Endodermal cell (in vitro differentiated cells): ENCODE measurements around the gene ATAD2B. TPM values are rescaled to one million over a fixed set of nuclear protein-coding genes. Genes with fewer than 3 reads are reported as not detected.
A peak's percentile ranks its signal among the peaks of the same experiment; 100 is the strongest.

Source experiments
- DNase-seq: peaks from one replicate; pipeline ENCODE4 v3.0.0-alpha.2; 2017
- H3K27ac ChIP-seq: 2 replicates; pipeline ENCODE4 v1.5.1; 2013; ENCODE audit warnings: mild to moderate bottlenecking, low read depth, low read length, moderate library complexity
- H3K27me3 ChIP-seq: 2 replicates; pipeline ENCODE4 v1.6.1; 2013; ENCODE audit warnings: mild to moderate bottlenecking, low read length, moderate library complexity; ENCODE audit not compliant: insufficient read depth, control insufficient read depth, poor library complexity, severe bottlenecking
- H3K36me3 ChIP-seq: 2 replicates; pipeline ENCODE4 v1.7.0; 2013; ENCODE audit warnings: mild to moderate bottlenecking, low read length, moderate library complexity; ENCODE audit not compliant: control insufficient read depth, insufficient read depth
- H3K4me1 ChIP-seq: one replicate; pipeline ENCODE4 v1.7.0; 2013; ENCODE audit warnings: low read length; ENCODE audit not compliant: control insufficient read depth, insufficient read depth
- H3K4me3 ChIP-seq: 2 replicates; pipeline ENCODE4 v1.5.1; 2013; ENCODE audit warnings: mild to moderate bottlenecking, low read length, moderate library complexity
- H3K9ac ChIP-seq: 2 replicates; pipeline ENCODE4 v1.6.1; 2013; ENCODE audit warnings: mild to moderate bottlenecking, low read length, moderate library complexity; ENCODE audit not compliant: poor library complexity, severe bottlenecking; ENCODE audit errors: extremely low read depth
- H3K9me3 ChIP-seq: 2 replicates; pipeline ENCODE4 v1.6.1; 2013; ENCODE audit warnings: mild to moderate bottlenecking, low read length, moderate library complexity; ENCODE audit not compliant: control insufficient read depth
- H3K27ac Mint-ChIP-seq: 2 replicates; pipeline ENCODE4 v1.8.0; 2020; ENCODE audit warnings: mixed read lengths
- H3K27me3 Mint-ChIP-seq: 2 replicates; pipeline ENCODE4 v1.8.0; 2021; ENCODE audit warnings: mild to moderate bottlenecking, mixed read lengths; ENCODE audit not compliant: insufficient read depth
- H3K36me3 Mint-ChIP-seq: 2 replicates; pipeline ENCODE4 v1.8.0; 2020; ENCODE audit warnings: low read depth, mixed read lengths
- H3K4me1 Mint-ChIP-seq: 2 replicates; pipeline ENCODE4 v1.8.0; 2020; ENCODE audit warnings: mixed read lengths
- H3K4me3 Mint-ChIP-seq: 2 replicates; pipeline ENCODE4 v1.8.0; 2020; ENCODE audit warnings: mild to moderate bottlenecking, moderate library complexity, mixed read lengths
- H3K9me3 Mint-ChIP-seq: 2 replicates; pipeline ENCODE4 v1.8.0; 2020; ENCODE audit warnings: mild to moderate bottlenecking, mixed read lengths
- WGBS, 2 experiments: methylation state at CpG; one replicate each; pipeline versions ENCODE4 v1.1.5 to v1.1.7; 2013; ENCODE audit warnings: missing lambda C conversion rate in 2 of 2, mixed read lengths in 1 of 2; ENCODE audit not compliant: insufficient coverage in 1 of 2, insufficient read length in 1 of 2; 5-methylcytosine and 5-hydroxymethylcytosine counted together
- total RNA-seq, 2 donors: library from RNA; stranded (reverse); fragmentation: NEBNext Ultra II Directional in 1 of 2; extraction: Animal tissue kit (Norgen Biotek cat#: 25700) in 1 of 2; gene quantifications; 2 replicates in 1 of 2; 3 replicates in 1 of 2; pipeline ENCODE4 v1.2.1, GENCODE V29; 2021
- TF ChIP-seq, protein P1 (sequence below): fragments of 200-600 bp; sonication (generic); conservative IDR thresholded peaks from 2 replicates; pipeline ENCODE4 v1.5.0; 2021; ENCODE audit warnings: antibody characterized with exemption, mild to moderate bottlenecking

Gene ATAD2B
- total RNA-seq, 2 donors from 2014 or later = 18.6 to 20.7 TPM

DNA sequence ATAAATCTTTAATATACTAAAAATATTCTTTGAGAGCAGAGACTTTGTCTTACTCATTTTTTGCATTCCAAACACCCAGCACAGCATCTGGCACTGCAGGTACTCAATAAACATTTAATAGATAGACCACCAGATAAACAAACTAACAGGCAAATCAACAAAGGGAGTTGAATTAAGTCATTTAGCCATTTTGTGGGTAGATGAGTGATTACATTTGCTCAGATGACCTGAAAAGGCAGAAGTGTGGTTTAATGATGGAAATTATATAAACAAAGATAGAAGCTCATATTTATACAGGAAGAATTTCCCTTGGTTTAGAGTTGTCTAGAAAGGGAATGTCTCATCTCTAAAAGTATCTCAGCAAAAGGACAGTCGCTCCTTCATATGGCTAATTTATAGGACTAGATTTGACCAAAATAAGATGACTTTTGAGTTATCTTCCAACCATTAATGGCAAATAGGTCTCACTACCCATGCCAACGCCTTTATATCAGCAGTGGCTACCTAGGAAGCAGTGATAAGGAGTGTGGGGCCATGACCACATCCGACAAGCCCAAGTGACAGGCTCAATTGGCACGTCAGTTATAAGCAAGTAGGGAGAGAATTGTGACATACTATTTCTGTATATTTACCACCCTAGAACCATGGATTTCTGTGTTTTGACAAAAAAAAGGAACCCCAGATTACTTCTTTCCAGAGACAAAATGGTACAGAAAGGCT is 173.5 kb downstream of the ATAD2B start:
- H3K9me3 ChIP-seq = no peaks in the 10 kb centered on the region
- H3K27me3 Mint-ChIP-seq = no peaks in the 10 kb centered on the region
- H3K27ac Mint-ChIP-seq = no peak overlapping the region
- no peak overlapping the region for H3K9ac ChIP-seq
- peaks cover 74% of the 10 kb centered on the region for H3K4me1 Mint-ChIP-seq
- peaks cover 13% of the 10 kb centered on the region for H3K36me3 Mint-ChIP-seq
- peaks cover 26% of the 10 kb centered on the region for H3K36me3 ChIP-seq
- H3K27me3 ChIP-seq = no peaks in the 10 kb centered on the region
- H3K9me3 Mint-ChIP-seq = no peaks in the 10 kb centered on the region
- TF ChIP-seq, protein P1, sequence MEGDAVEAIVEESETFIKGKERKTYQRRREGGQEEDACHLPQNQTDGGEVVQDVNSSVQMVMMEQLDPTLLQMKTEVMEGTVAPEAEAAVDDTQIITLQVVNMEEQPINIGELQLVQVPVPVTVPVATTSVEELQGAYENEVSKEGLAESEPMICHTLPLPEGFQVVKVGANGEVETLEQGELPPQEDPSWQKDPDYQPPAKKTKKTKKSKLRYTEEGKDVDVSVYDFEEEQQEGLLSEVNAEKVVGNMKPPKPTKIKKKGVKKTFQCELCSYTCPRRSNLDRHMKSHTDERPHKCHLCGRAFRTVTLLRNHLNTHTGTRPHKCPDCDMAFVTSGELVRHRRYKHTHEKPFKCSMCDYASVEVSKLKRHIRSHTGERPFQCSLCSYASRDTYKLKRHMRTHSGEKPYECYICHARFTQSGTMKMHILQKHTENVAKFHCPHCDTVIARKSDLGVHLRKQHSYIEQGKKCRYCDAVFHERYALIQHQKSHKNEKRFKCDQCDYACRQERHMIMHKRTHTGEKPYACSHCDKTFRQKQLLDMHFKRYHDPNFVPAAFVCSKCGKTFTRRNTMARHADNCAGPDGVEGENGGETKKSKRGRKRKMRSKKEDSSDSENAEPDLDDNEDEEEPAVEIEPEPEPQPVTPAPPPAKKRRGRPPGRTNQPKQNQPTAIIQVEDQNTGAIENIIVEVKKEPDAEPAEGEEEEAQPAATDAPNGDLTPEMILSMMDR = no peak
- DNase-seq = no peak
- H3K4me3 Mint-ChIP-seq = no peak overlapping the region
- no peak overlapping the region for H3K27ac ChIP-seq
- WGBS, 2 experiments = 92% methylated on average over 4 of the region's 4 CpGs; no CpG with 5 or more reads in 1 of the 2 experiments
- peaks cover 13% of the 10 kb centered on the region for H3K4me1 ChIP-seq
- no peak overlapping the region for H3K4me3 ChIP-seq

DNA sequence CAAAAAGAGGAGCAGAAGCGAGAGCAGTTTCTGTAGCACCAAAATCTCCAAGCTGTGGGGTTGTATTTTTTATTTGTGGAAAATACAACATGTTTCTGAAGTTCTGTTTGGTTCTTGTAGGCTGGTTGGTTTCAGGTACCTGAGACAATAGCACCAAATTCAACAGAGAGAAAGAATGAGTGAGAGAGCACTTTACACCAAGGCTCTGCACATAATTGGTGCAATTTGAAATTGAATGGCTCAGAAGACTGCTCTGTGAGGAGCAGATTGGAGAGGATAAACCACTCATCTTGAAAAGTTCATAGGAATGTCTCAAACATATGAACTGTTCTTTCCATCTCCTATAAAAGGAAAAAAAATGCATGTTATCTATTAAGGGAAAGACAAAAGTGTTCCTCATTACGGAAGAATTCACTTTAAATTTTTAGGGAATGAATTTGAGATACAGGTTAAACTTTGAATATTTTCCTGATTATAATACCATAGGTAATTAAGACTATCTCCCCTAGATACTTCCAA is 175.1 kb downstream of the ATAD2B start:
- H3K36me3 Mint-ChIP-seq = peaks cover 2% of the 10 kb centered on the region
- peaks cover 10% of the 10 kb centered on the region for H3K4me1 ChIP-seq
- no peaks in the 10 kb centered on the region for H3K27me3 ChIP-seq
- no peak overlapping the region for H3K27ac ChIP-seq
- 100% methylated on average over 1 of the region's 2 CpGs; no CpG with 5 or more reads in 1 of the 2 experiments for WGBS, 2 experiments
- H3K9ac ChIP-seq = no peak overlapping the region
- no peak overlapping the region for H3K4me3 ChIP-seq
- H3K4me1 Mint-ChIP-seq = peaks cover 62% of the 10 kb centered on the region
- no peak for DNase-seq
- peaks cover 14% of the 10 kb centered on the region for H3K36me3 ChIP-seq
- no peaks in the 10 kb centered on the region for H3K9me3 ChIP-seq
- peak overlapping the region; percentile 49 for H3K27ac Mint-ChIP-seq
- no peaks in the 10 kb centered on the region for H3K27me3 Mint-ChIP-seq
- TF ChIP-seq, protein P1 = no peak
- no peak overlapping the region for H3K4me3 Mint-ChIP-seq
- no peaks in the 10 kb centered on the region for H3K9me3 Mint-ChIP-seq

- Histone ChIP-seq H3K27me3 (no peaks in the 10 kb centered on the region), H3K27ac (no peak overlapping the region), H3K9ac (no peak overlapping the region), H3K36me3 (peaks cover 12% of the 10 kb centered on the region), H3K9me3 (no peaks in the 10 kb centered on the region), H3K4me3 (no peak overlapping the region), H3K4me1 (no peaks in the 10 kb centered on the region)
- Mint-ChIP-seq H3K27me3 (no peaks in the 10 kb centered on the region), H3K27ac (no peak overlapping the region), H3K9me3 (peaks cover 12% of the 10 kb centered on the region), H3K36me3 (peaks cover 11% of the 10 kb centered on the region), H3K4me1 (peaks cover 14% of the 10 kb centered on the region), H3K4me3 (no peak overlapping the region)
- WGBS, 2 experiments = 97 to 100% methylated on average over 1 to 2 of the region's 2 CpGs
- no peak for DNase-seq
- TF ChIP-seq, protein P1 = no peak
These were observed 180.6 kb downstream of the ATAD2B start for GRCh38 chr2:23746141-23746863.
